Lower lobe of right lung (tissue), 2 donors: Measurements from ENCODE around the gene S100A8. TPM values are rescaled to one million over a fixed set of nuclear protein-coding genes. Genes with fewer than 3 reads are reported as not detected.
"Not testable (repeated sequence)": the region's sequence is repeated elsewhere in the genome, so short reads cannot be mapped to it uniquely, and the experiment has no call there.

ENCODE experiments used
- ATAC-seq, 2 donors: fragments of 200-7000 bp; cut with Tn5 transposase; one replicate each; pipeline ENCODE4 v1.9.1; 2020 to 2022; ENCODE audit warnings: mild to moderate bottlenecking in 2 of 2, moderate library complexity in 2 of 2
- DNase-seq: peaks from one replicate; pipeline ENCODE4 v3.0.0-alpha.2; 2020
- H3K27ac ChIP-seq: fragments of 200-600 bp; one replicate; pipeline ENCODE4 v1.8.0; 2022
- H3K27me3 ChIP-seq: fragments of 200-600 bp; one replicate; pipeline ENCODE4 v1.8.0; 2022; ENCODE audit warnings: low read depth
- H3K36me3 ChIP-seq: fragments of 200-600 bp; one replicate; pipeline ENCODE4 v1.8.0; 2022; ENCODE audit warnings: mild to moderate bottlenecking
- H3K4me1 ChIP-seq: fragments of 200-600 bp; one replicate; pipeline ENCODE4 v1.8.0; 2022
- H3K4me3 ChIP-seq: fragments of 200-600 bp; one replicate; pipeline ENCODE4 v1.8.0; 2022; ENCODE audit warnings: mild to moderate bottlenecking
- H3K9me3 ChIP-seq: fragments of 200-600 bp; one replicate; pipeline ENCODE4 v1.8.0; 2022
- CTCF ChIP-seq: fragments of 200-600 bp; IDR thresholded peaks from one replicate; pipeline ENCODE4 v1.8.0; 2022; ENCODE audit warnings: antibody characterized with exemption, mild to moderate bottlenecking
- intact Hi-C: fragments of 100-400 bp; cut with DNase I; formaldehyde crosslinking; loops from one replicate; pipeline ENCODE4 v1.11.0; 2022
- total RNA-seq: library from RNA; stranded (reverse); fragmentation: NEBNext Ultra II Directional; extraction: Animal tissue kit (Norgen Biotek cat#: 25700); gene quantifications from one replicate; pipeline ENCODE4 v1.2.1, GENCODE V29; 2021
- donor health status: DM: no; HTN: yes; CAD: no; lungs with severe emphysema.

Gene S100A8
- total RNA-seq, 1 donor from 2014 or later: 622 TPM

- Histone ChIP-seq H3K4me3 (no peak within 1 kb of the TSS), H3K36me3 (no peaks in the 10 kb centered on the region), H3K27ac (no peak within 1 kb of the TSS), H3K9me3 (no peaks in the 10 kb centered on the region), H3K4me1 (peaks cover 23% of the 10 kb centered on the region), H3K27me3 (peaks cover 28% of the 10 kb centered on the region)
- ATAC-seq (no peak), DNase-seq (no peak)
- intact Hi-C loops: no loop called here
- TF ChIP-seq CTCF: no peak
Measured at GRCh38 chr1:153348511-153349362, 42.1 kb downstream of the S100A8 start, which contains the start of gene PGLYRP4. TSS of gene PGLYRP4 (minus strand) at chr1:153348841. CDS start at chr1:153347932, 909 bp downstream.

- peaks cover 28% of the 10 kb centered on the region for H3K27me3 ChIP-seq
- intact Hi-C loops: no loop called here
- DNase-seq: no peak
- peaks cover 23% of the 10 kb centered on the region for H3K4me1 ChIP-seq
- H3K36me3 ChIP-seq: no peaks in the 10 kb centered on the region
- H3K9me3 ChIP-seq: no peaks in the 10 kb centered on the region
- no peak for TF ChIP-seq CTCF
- ATAC-seq: no peak
- no peak overlapping the region for H3K27ac ChIP-seq
- no peak overlapping the region for H3K4me3 ChIP-seq
Measured at GRCh38 chr1:153347856-153348255, 43.0 kb downstream of the S100A8 start.

GRCh38 chr1:153347049-153347448 lies 43.8 kb downstream of the S100A8 start:
- H3K9me3 ChIP-seq, H3K27ac ChIP-seq, DNase-seq, intact Hi-C loops, H3K4me3 ChIP-seq, ATAC-seq, H3K36me3 ChIP-seq: not testable (repeated sequence)
- Histone ChIP-seq H3K27me3 (peaks cover 28% of the 10 kb centered on the region), H3K4me1 (peaks cover 23% of the 10 kb centered on the region)

- H3K36me3 ChIP-seq: no peaks in the 10 kb centered on the region
- no peak overlapping the region for H3K4me3 ChIP-seq
- H3K27me3 ChIP-seq: peaks cover 26% of the 10 kb centered on the region
- peaks cover 23% of the 10 kb centered on the region for H3K4me1 ChIP-seq
- H3K9me3 ChIP-seq: no peaks in the 10 kb centered on the region
- no peak for TF ChIP-seq CTCF
- DNase-seq (no peak), ATAC-seq (peak; percentile 54 to 62)
- intact Hi-C loops: no loop called here
- H3K27ac ChIP-seq: no peak overlapping the region
Measured at GRCh38 chr1:153346077-153346723, 44.7 kb downstream of the S100A8 start.

- intact Hi-C loops: no loop called here
Measured at GRCh38 chr1:153345187-153346076, 45.4 kb downstream of the S100A8 start.

More at GRCh38 chr1:153345187-153346076, 45.4 kb downstream of the S100A8 start:
- H3K9me3 ChIP-seq: no peaks in the 10 kb centered on the region
- H3K27ac ChIP-seq: no peak overlapping the region
- ATAC-seq (peak in 1 of 2 donors; percentile 5), DNase-seq (no peak)
- no peaks in the 10 kb centered on the region for H3K36me3 ChIP-seq
- no peak for TF ChIP-seq CTCF
- peaks cover 23% of the 10 kb centered on the region for H3K4me1 ChIP-seq
- H3K4me3 ChIP-seq: no peak overlapping the region
- peaks cover 26% of the 10 kb centered on the region for H3K27me3 ChIP-seq
